Astrocyte of the cerebellum (primary cell): ENCODE data around the gene COX8A.

ENCODE experiments used
- DNase-seq: peaks from one replicate; pipeline ENCODE4 v3.0.0-alpha.2; 2011; ENCODE audit warnings: low read depth
- H3K4me3 ChIP-seq: 2 replicates; pipeline ENCODE4 v1.5.1; 2011; ENCODE audit warnings: mild to moderate bottlenecking, low read depth, low read length, moderate library complexity
- in situ Hi-C: cut with HindIII; loops from 2 replicates; pipeline ENCODE4 v1.10.0; 2017; ENCODE audit warnings: low sequenced_read_pairs
- TF ChIP-seq, protein P1 (sequence below): IDR thresholded peaks from 2 replicates; pipeline ENCODE4 v1.5.1; 2012; ENCODE audit warnings: low read length, low read depth, moderate library complexity, mild to moderate bottlenecking; ENCODE audit errors: missing control alignments

COX8A gene, protein sequence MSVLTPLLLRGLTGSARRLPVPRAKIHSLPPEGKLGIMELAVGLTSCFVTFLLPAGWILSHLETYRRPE

DNA sequence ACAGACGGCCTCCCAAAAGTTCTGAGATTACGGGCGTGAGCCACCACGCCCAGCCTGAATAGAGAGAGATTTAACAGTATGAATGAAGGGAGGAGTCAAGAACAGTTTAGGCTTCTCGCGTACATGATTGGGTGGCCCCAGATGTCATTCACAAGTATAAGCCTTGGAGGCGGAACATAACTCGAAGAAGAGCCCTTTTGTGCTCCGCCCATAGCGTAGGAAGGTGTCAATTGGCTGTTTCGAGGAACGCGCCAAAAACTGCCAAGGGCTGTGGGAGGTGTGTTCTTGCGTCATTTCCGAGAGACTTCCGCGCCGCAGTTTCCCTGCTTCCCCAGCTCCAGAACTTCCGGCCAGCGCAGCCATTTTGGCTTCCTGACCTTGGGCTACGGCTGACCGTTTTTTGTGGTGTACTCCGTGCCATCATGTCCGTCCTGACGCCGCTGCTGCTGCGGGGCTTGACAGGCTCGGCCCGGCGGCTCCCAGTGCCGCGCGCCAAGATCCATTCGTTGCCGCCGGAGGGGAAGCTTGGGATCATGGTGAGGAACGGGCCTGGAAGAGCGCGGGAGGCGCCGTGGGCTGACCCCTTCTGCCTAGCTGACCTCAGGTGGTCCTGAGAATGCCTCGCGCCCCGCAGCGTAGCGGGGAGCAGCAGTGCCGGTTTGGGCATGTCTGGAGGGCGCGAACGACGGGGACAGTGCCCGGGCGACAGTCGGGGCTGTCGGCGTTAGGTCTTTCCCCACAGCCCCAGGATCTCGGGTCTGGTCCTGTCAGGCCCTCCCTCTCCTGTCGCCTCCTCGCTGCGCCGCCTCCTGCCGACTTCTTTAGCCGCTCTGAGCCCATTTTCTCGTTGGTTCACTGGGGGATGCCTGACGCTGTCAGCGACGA is at the start of gene COX8A:
TSS of gene COX8A (plus strand) at position 362 of the 885 bp plus-strand sequence. CDS start at position 423, 61 bp downstream.
- DNase-seq, result peak; percentile 100

DNA sequence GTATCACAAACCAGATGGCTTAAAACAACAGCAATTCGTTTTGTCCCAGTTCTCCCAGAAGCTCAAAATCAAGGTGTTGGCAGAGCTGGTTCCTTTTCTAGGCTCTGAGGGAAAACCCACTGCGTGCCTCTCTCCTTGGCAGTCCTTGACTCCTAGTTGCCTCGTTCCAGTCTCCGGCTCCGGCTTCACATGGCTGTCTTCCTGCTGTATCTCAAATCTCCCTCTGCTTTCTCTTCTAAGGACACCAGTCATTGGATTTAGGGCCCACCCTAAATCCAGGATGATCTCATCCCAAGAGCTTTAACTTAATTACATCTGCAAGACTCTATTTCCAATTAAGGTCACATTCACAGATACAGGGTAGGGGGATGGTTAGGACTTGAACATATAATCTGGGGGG is 44.8 kb upstream of the COX8A start:
- no peak for DNase-seq
- TF ChIP-seq, protein P1, sequence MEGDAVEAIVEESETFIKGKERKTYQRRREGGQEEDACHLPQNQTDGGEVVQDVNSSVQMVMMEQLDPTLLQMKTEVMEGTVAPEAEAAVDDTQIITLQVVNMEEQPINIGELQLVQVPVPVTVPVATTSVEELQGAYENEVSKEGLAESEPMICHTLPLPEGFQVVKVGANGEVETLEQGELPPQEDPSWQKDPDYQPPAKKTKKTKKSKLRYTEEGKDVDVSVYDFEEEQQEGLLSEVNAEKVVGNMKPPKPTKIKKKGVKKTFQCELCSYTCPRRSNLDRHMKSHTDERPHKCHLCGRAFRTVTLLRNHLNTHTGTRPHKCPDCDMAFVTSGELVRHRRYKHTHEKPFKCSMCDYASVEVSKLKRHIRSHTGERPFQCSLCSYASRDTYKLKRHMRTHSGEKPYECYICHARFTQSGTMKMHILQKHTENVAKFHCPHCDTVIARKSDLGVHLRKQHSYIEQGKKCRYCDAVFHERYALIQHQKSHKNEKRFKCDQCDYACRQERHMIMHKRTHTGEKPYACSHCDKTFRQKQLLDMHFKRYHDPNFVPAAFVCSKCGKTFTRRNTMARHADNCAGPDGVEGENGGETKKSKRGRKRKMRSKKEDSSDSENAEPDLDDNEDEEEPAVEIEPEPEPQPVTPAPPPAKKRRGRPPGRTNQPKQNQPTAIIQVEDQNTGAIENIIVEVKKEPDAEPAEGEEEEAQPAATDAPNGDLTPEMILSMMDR, result no peak
- no peak overlapping the region for H3K4me3 ChIP-seq
- in situ Hi-C loops, result no loop called here

More for the DNA sequence above, at the start of gene COX8A:
- H3K4me3 ChIP-seq, result peak within 1 kb of the TSS; percentile 92
- in situ Hi-C loops, result no loop called here
- TF ChIP-seq, protein P1, result peak; percentile 9

DNA sequence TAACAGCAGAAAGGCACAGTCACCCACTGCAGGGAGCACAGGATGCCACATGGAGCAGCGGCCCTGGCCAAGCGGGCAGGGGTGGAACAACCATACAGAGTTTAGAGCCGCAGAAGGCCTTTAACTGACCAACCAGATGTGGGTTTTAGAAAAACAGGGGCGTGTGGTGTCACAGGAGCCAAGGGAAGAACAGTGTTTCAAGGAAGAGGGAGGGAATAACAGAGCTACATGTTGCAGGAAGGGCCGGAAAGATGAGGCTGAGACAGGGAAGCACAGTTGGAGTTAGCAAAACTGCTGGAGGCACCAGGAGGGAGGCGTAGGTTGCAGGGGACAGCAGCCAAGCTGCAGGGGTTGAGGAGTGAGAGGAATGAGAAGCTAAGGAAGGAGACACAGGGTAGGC is 43.4 kb upstream of the COX8A start:
- TF ChIP-seq, protein P1, result no peak
- no peak for DNase-seq
- in situ Hi-C loops, result no loop called here
- H3K4me3 ChIP-seq, result no peak overlapping the region

DNA sequence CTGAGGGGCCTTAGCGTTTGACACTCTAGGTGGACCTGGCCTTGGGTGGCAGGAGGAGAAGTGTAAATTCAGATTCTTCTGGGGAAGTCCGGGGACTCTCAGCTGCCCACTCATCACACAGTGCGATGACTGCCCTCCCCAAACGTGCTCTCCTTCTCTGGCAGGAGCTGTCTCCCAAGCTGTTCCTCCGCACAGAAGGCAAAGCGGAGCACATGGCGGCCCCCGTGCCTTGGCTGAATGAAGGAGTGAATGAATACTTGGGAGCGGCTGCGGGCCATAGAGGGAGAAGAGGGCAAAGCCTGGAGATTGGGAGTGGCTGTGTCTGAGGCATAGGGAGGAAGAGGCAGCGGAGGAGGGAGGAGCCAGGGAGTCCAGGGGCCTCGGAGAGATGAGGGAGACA is 42.5 kb upstream of the COX8A start:
- in situ Hi-C loops, result no loop called here
- H3K4me3 ChIP-seq, result no peak overlapping the region
- DNase-seq, result no peak
- TF ChIP-seq, protein P1, result no peak

DNA sequence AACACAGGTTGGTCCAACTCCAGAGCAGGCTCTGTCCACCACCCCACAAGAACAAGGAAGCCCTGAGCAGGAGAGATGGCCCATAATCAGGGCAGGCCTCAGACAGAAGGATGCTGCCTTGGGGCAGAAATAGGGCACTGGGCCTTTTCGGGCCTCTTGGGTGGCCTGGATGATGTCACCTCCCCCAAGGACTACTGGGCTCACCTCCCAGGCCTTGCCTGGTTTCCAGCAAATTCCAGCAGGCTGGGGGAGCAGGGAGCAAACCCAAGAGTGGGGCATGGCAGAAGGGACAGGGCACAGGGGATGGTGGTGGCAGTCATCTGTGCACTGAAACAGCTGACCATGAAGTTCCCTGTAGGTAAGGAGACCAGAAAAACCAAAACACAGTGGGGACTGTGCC is 41.0 kb upstream of the COX8A start:
- in situ Hi-C loops, result no loop called here
- no peak for DNase-seq
- TF ChIP-seq, protein P1, result no peak
- no peak overlapping the region for H3K4me3 ChIP-seq

DNA sequence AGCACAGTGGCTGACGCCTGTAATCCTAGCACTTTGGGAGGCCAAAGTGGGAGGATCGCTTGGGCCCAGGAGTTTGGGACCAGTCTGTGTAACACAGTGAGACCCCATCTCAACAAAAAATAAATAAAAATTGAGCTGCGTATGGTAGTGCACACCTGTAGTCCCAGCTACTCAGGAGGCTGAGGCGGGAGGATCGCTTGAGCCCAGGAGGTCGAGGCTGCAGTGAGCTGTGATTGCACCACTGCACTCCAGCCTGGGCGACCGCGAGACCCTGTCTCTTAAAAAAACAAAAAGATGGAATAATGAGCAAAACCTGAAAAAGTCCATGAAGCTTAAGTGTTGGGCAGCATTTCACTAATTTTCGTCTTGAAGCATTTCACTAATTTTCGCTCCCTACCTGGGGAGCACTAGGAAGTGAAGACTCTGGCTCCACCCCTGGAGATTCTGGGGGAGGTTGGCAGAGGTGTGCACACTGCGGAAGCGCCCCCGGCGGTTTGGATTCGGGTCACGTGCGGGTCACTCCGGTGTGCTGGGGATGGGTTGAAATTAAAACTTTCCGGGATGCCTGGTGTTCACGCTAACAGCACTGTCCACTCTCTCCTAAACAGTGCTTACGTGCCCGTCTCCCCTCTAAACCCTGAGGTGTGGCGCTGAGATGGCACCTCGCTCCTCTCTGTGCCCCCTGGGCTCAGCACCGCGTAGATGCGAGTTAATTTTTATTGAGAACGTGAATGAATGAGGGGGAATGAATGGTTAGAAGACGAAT is 36.5 kb upstream of the COX8A start:
- TF ChIP-seq, protein P1, result no peak
- no peak for DNase-seq
- in situ Hi-C loops, result loop anchor here (5.0 kb wide), 1 partner anchor 36 kb away; no protein-coding TSS in a partner anchor
- peak overlapping the region; percentile 83 for H3K4me3 ChIP-seq
